Chondrocyte (in vitro differentiated cells): ENCODE measurements around the gene HOXA9. TPM values are rescaled to one million over a fixed set of nuclear protein-coding genes. Genes with fewer than 3 reads are reported as not detected.

Experiments
- DNase-seq: peaks from one replicate; pipeline ENCODE4 v3.0.0; 2021; ENCODE audit warnings: mixed read lengths, low spot score
- H3K27ac Mint-ChIP-seq: one replicate; pipeline ENCODE4 v1.8.0; 2021; ENCODE audit warnings: mild to moderate bottlenecking, moderate library complexity, mixed read lengths; ENCODE audit not compliant: unreplicated experiment
- H3K27me3 Mint-ChIP-seq: 2 replicates; pipeline ENCODE4 v1.8.0; 2021; ENCODE audit warnings: low read depth, mixed read lengths
- H3K36me3 Mint-ChIP-seq: 2 replicates; pipeline ENCODE4 v1.8.0; 2021; ENCODE audit warnings: low read depth, mixed read lengths
- H3K4me1 Mint-ChIP-seq: 2 replicates; pipeline ENCODE4 v1.8.0; 2021; ENCODE audit warnings: low read depth, mild to moderate bottlenecking, mixed read lengths
- H3K4me3 Mint-ChIP-seq: one replicate; pipeline ENCODE4 v1.8.0; 2021; ENCODE audit warnings: mild to moderate bottlenecking, moderate library complexity, mixed read lengths; ENCODE audit not compliant: unreplicated experiment
- H3K9me3 Mint-ChIP-seq: 2 replicates; pipeline ENCODE4 v1.8.0; 2021; ENCODE audit warnings: low read depth, mixed read lengths
- total RNA-seq: library from RNA; stranded (reverse); gene quantifications from 3 replicates; pipeline ENCODE4 v1.2.1, GENCODE V29; 2021
- TF ChIP-seq, protein P1 (sequence below): fragments of 200-600 bp; sonication (generic); IDR thresholded peaks from 2 replicates; pipeline ENCODE4 v1.5.0; 2021; ENCODE audit warnings: antibody characterized with exemption, mild to moderate bottlenecking, moderate library complexity

HOXA9 gene
- total RNA-seq, 1 donor from 2014 or later = not detected

DNA sequence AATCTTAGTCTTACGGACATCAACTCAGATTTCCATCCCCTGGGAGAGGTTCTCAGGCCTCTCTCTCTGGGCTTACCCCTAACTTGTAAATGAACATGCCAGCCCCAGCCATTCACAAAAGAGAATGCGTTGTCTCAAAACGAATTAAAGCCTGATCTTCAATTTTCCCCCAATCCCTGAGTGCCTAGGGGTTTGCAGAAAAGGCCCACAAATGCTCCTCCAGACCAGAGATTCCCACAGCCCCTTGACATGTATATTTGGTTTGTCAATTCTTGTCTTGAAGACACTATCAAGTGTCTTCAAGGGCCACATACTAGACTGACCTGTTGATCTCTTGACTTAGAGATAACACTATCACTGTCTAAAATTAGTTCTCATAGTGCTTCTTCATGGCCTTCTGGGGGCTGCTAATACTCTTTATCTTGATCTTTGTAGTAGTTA is 46.4 kb upstream of the HOXA9 start:
- H3K4me1 Mint-ChIP-seq = peaks cover 11% of the 10 kb centered on the region
- no peaks in the 10 kb centered on the region for H3K36me3 Mint-ChIP-seq
- no peak overlapping the region for H3K27ac Mint-ChIP-seq
- H3K4me3 Mint-ChIP-seq = no peak overlapping the region
- H3K9me3 Mint-ChIP-seq = no peaks in the 10 kb centered on the region
- DNase-seq = no peak
- peaks cover 83% of the 10 kb centered on the region for H3K27me3 Mint-ChIP-seq
- TF ChIP-seq, protein P1, sequence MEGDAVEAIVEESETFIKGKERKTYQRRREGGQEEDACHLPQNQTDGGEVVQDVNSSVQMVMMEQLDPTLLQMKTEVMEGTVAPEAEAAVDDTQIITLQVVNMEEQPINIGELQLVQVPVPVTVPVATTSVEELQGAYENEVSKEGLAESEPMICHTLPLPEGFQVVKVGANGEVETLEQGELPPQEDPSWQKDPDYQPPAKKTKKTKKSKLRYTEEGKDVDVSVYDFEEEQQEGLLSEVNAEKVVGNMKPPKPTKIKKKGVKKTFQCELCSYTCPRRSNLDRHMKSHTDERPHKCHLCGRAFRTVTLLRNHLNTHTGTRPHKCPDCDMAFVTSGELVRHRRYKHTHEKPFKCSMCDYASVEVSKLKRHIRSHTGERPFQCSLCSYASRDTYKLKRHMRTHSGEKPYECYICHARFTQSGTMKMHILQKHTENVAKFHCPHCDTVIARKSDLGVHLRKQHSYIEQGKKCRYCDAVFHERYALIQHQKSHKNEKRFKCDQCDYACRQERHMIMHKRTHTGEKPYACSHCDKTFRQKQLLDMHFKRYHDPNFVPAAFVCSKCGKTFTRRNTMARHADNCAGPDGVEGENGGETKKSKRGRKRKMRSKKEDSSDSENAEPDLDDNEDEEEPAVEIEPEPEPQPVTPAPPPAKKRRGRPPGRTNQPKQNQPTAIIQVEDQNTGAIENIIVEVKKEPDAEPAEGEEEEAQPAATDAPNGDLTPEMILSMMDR = no peak

DNA sequence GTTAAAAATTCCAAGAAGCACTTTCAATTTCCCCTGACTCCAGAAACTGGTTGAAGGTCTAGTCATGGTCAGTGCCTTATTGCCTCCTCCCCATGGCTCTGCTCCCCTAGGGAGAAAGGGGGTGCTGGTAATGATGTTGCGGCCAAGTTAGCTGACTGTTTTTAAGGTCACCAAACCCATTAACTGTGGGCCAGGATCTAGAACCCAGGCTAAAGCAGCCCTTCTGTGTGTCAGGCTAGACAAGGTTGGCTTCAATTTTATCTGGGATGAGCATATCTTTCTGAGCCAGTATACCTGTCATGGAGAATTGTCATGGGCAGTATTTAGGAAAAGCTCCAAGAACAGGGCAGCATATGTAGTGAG is 45.7 kb upstream of the HOXA9 start:
- H3K4me3 Mint-ChIP-seq = no peak overlapping the region
- H3K27me3 Mint-ChIP-seq = peaks cover 83% of the 10 kb centered on the region
- H3K4me1 Mint-ChIP-seq = peaks cover 13% of the 10 kb centered on the region
- no peak overlapping the region for H3K27ac Mint-ChIP-seq
- peaks cover 1% of the 10 kb centered on the region for H3K36me3 Mint-ChIP-seq
- TF ChIP-seq, protein P1 = no peak
- H3K9me3 Mint-ChIP-seq = no peaks in the 10 kb centered on the region
- DNase-seq = no peak

DNA sequence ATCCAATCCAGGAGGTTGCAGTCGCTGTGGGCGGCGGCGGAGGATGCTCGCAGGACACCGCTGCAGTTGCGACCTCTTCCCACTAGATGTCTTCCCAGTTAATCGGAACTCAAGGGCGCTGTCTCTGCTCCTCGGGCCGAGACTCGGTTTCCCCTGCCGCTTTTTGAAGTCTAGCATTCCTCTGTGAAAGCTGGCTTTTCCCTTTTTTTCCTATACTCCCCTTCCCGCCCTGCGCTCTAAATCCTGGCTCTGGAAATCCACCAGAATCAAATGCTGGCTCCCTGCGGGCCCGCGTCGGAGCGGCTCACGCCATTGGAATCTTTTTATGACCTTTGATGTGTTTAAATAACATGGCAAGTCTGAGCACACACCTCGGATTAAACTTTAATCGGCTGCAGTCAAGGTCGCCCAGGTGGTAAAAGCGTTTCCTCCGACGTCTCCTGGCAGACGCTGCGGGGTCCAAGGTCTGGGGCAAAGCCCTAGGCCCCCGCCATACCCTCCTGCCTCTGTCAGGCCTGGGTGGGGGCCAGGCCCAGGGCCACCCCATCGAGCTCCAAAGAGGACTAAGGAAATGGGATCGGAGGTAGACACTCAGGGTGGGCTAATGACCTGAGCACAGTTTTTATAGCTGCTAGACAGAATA is 45.2 kb upstream of the HOXA9 start:
- Mint-ChIP-seq H3K27me3 (peaks cover 84% of the 10 kb centered on the region), H3K9me3 (no peaks in the 10 kb centered on the region), H3K4me1 (peaks cover 18% of the 10 kb centered on the region), H3K27ac (no peak overlapping the region), H3K4me3 (peak overlapping the region; percentile 58), H3K36me3 (peaks cover 4% of the 10 kb centered on the region)
- TF ChIP-seq, protein P1 = peak; percentile 89
- no peak for DNase-seq

DNA sequence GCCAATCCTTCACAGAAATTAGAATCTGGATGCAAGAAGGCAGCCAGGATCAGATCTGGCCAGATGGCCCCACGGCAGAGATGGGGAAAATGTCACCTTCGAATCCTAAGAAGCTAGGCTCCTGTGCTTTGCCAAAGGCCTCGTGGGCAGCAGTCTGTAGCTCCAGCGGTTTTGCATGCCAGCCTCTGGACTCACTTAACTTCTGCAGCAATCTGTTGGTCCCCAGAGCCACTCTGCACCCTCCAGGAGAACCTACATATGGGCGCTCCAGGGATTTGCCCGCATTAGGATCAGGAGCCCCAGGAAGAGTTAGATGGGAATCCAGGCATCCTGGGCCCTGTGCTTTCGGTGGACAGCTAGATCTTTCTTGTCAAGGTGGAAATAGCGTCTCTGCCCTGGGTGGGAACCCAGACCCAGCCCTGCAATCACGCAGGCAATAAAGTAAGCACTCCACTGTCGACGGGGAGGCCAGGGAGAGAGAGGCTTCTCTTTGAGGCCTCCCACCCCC is 44.6 kb upstream of the HOXA9 start:
- Mint-ChIP-seq H3K27me3 (peaks cover 84% of the 10 kb centered on the region), H3K4me3 (no peak overlapping the region), H3K4me1 (peaks cover 21% of the 10 kb centered on the region), H3K9me3 (no peaks in the 10 kb centered on the region), H3K36me3 (peaks cover 4% of the 10 kb centered on the region), H3K27ac (no peak overlapping the region)
- DNase-seq = no peak
- TF ChIP-seq, protein P1 = no peak

DNA sequence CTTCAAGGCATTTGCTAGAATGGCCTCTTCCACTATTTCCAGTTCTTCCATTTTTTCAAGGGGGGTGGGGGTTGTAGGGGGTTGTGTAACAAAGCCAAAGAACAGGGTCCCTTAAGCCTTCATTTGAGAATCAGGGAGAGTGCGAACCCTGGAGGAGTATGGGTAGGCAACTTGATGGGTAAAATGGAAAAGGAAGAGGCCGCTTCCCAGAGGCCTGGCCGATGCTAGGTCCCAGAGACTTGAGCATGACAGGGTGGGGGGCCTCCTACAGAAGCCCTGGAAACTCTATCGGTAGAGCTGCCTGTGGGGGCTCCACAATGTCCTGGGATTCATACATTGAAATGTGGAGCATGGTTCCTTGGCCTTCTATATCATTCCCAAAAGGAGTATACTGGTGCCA is 43.7 kb upstream of the HOXA9 start:
- Mint-ChIP-seq H3K4me3 (no peak overlapping the region), H3K36me3 (peaks cover 4% of the 10 kb centered on the region), H3K27me3 (peaks cover 85% of the 10 kb centered on the region), H3K9me3 (no peaks in the 10 kb centered on the region), H3K4me1 (peaks cover 22% of the 10 kb centered on the region), H3K27ac (no peak overlapping the region)
- DNase-seq = no peak
- TF ChIP-seq, protein P1 = no peak
